Activated T-helper 2 cell treated with anti-CD3 and anti-CD28 coated beads, Interferon-gamma antibody, Interleukin-2, Interleukin-4, amounts not matched to agents 10 μg/mL and 5 μg/mL and 100 μg/mL, durations not matched to agents 14 hours and 24 hours and 36 hours (primary cell): ENCODE results near the gene OAS3. TPM values are rescaled to one million over a fixed set of nuclear protein-coding genes. Genes with fewer than 3 reads are reported as not detected.
"Not testable (repeated sequence)": the region's sequence is repeated elsewhere in the genome, so short reads cannot be mapped to it uniquely, and the experiment has no call there.

Experiments used
- DNase-seq: peaks from one replicate; pipeline ENCODE4 v3.0.0; 2021; ENCODE audit warnings: low spot score
- H3K27ac Mint-ChIP-seq: one replicate; pipeline ENCODE4 v1.8.0; 2021; ENCODE audit warnings: mixed read lengths
- H3K27me3 Mint-ChIP-seq: one replicate; pipeline ENCODE4 v1.8.0; 2021; ENCODE audit warnings: low read depth, mixed read lengths
- H3K36me3 Mint-ChIP-seq: one replicate; pipeline ENCODE4 v1.8.0; 2021; ENCODE audit warnings: low read depth, mixed read lengths
- H3K4me1 Mint-ChIP-seq: one replicate; pipeline ENCODE4 v1.8.0; 2021; ENCODE audit warnings: low read depth, mixed read lengths
- H3K4me3 Mint-ChIP-seq: one replicate; pipeline ENCODE4 v1.8.0; 2021; ENCODE audit warnings: low read depth, mild to moderate bottlenecking, moderate library complexity, mixed read lengths
- H3K9me3 Mint-ChIP-seq: one replicate; pipeline ENCODE4 v1.8.0; 2021; ENCODE audit warnings: mixed read lengths
- intact Hi-C: fragments of 100-400 bp; cut with micrococcal nuclease; formaldehyde crosslinking; loops from one replicate; pipeline ENCODE4 v1.15.1; 2023
- total RNA-seq: library from RNA; stranded (reverse); gene quantifications from 2 replicates; pipeline ENCODE4 v1.2.3, GENCODE V29; 2022

Gene OAS3
- total RNA-seq, 1 donor from 2014 or later, result 29.6 TPM

GRCh38 chr12:112947314-112947713 is 9.0 kb downstream of the OAS3 start:
- no peak for DNase-seq
- H3K27ac Mint-ChIP-seq, result no peak overlapping the region
- H3K27me3 Mint-ChIP-seq, result no peaks in the 10 kb centered on the region
- peaks cover 54% of the 10 kb centered on the region for H3K36me3 Mint-ChIP-seq
- intact Hi-C loops, result no loop called here
- no peak overlapping the region for H3K4me3 Mint-ChIP-seq
- no peaks in the 10 kb centered on the region for H3K9me3 Mint-ChIP-seq
- H3K4me1 Mint-ChIP-seq, result peaks cover 4% of the 10 kb centered on the region

GRCh38 chr12:112947761-112948160 is 9.5 kb downstream of the OAS3 start:
- H3K27ac Mint-ChIP-seq, result no peak overlapping the region
- peaks cover 4% of the 10 kb centered on the region for H3K4me1 Mint-ChIP-seq
- intact Hi-C loops, result no loop called here
- H3K36me3 Mint-ChIP-seq, result peaks cover 56% of the 10 kb centered on the region
- no peak overlapping the region for H3K4me3 Mint-ChIP-seq
- no peak for DNase-seq
- no peaks in the 10 kb centered on the region for H3K9me3 Mint-ChIP-seq
- no peaks in the 10 kb centered on the region for H3K27me3 Mint-ChIP-seq

- no peak overlapping the region for H3K27ac Mint-ChIP-seq
- no peaks in the 10 kb centered on the region for H3K9me3 Mint-ChIP-seq
- H3K4me3 Mint-ChIP-seq, result no peak overlapping the region
- H3K27me3 Mint-ChIP-seq, result no peaks in the 10 kb centered on the region
- DNase-seq, result no peak
- H3K36me3 Mint-ChIP-seq, result peaks cover 64% of the 10 kb centered on the region
- H3K4me1 Mint-ChIP-seq, result peaks cover 4% of the 10 kb centered on the region
- intact Hi-C loops, result no loop called here
Measured at GRCh38 chr12:112948806-112949205, 10.5 kb downstream of the OAS3 start.

GRCh38 chr12:112950701-112951100 is 12.4 kb downstream of the OAS3 start:
- DNase-seq, result no peak
- Mint-ChIP-seq H3K36me3 (peaks cover 68% of the 10 kb centered on the region), H3K4me1 (no peaks in the 10 kb centered on the region), H3K27me3 (no peaks in the 10 kb centered on the region), H3K27ac (no peak overlapping the region), H3K9me3 (no peaks in the 10 kb centered on the region), H3K4me3 (no peak overlapping the region)
- intact Hi-C loops, result no loop called here

- DNase-seq, H3K4me3 Mint-ChIP-seq, intact Hi-C loops, H3K9me3 Mint-ChIP-seq, H3K27me3 Mint-ChIP-seq, H3K27ac Mint-ChIP-seq: not testable (repeated sequence)
- Mint-ChIP-seq H3K4me1 (peaks cover 10% of the 10 kb centered on the region), H3K36me3 (peaks cover 95% of the 10 kb centered on the region)
Measured at GRCh38 chr12:112957125-112957524, 18.9 kb downstream of the OAS3 start.

GRCh38 chr12:112961074-112961473 is 22.8 kb downstream of the OAS3 start:
- intact Hi-C loops, result no loop called here
- Mint-ChIP-seq H3K36me3 (peaks cover 93% of the 10 kb centered on the region), H3K4me3 (no peak overlapping the region), H3K4me1 (peaks cover 10% of the 10 kb centered on the region), H3K27me3 (no peaks in the 10 kb centered on the region), H3K9me3 (peaks cover 8% of the 10 kb centered on the region), H3K27ac (no peak overlapping the region)
- DNase-seq, result no peak

GRCh38 chr12:112961536-112961935 is 23.3 kb downstream of the OAS3 start:
- Mint-ChIP-seq H3K4me3 (no peak overlapping the region), H3K4me1 (peaks cover 7% of the 10 kb centered on the region), H3K27me3 (no peaks in the 10 kb centered on the region), H3K27ac (no peak overlapping the region), H3K36me3 (peaks cover 93% of the 10 kb centered on the region), H3K9me3 (peaks cover 8% of the 10 kb centered on the region)
- no peak for DNase-seq
- intact Hi-C loops, result no loop called here

GRCh38 chr12:112962561-112962960 is 24.3 kb downstream of the OAS3 start:
- Mint-ChIP-seq H3K36me3 (peaks cover 87% of the 10 kb centered on the region), H3K9me3 (peaks cover 8% of the 10 kb centered on the region), H3K27ac (no peak overlapping the region), H3K4me3 (no peak overlapping the region), H3K27me3 (no peaks in the 10 kb centered on the region), H3K4me1 (peaks cover 7% of the 10 kb centered on the region)
- intact Hi-C loops, result no loop called here
- DNase-seq, result no peak

- Mint-ChIP-seq H3K4me3 (no peak overlapping the region), H3K27ac (no peak overlapping the region), H3K36me3 (peaks cover 85% of the 10 kb centered on the region), H3K9me3 (peaks cover 8% of the 10 kb centered on the region), H3K27me3 (no peaks in the 10 kb centered on the region), H3K4me1 (peaks cover 7% of the 10 kb centered on the region)
- intact Hi-C loops, result no loop called here
- no peak for DNase-seq
Measured at GRCh38 chr12:112963227-112963861, 25.1 kb downstream of the OAS3 start.

GRCh38 chr12:112964067-112964670 is 25.9 kb downstream of the OAS3 start:
- peaks cover 7% of the 10 kb centered on the region for H3K4me1 Mint-ChIP-seq
- peaks cover 8% of the 10 kb centered on the region for H3K9me3 Mint-ChIP-seq
- H3K27ac Mint-ChIP-seq, result no peak overlapping the region
- DNase-seq, result no peak
- no peak overlapping the region for H3K4me3 Mint-ChIP-seq
- H3K27me3 Mint-ChIP-seq, result no peaks in the 10 kb centered on the region
- intact Hi-C loops, result no loop called here
- peaks cover 87% of the 10 kb centered on the region for H3K36me3 Mint-ChIP-seq

GRCh38 chr12:112964915-112965314 is 26.6 kb downstream of the OAS3 start:
- Mint-ChIP-seq H3K36me3 (peaks cover 87% of the 10 kb centered on the region), H3K27ac (no peak overlapping the region), H3K4me1 (peaks cover 4% of the 10 kb centered on the region), H3K4me3 (no peak overlapping the region), H3K27me3 (no peaks in the 10 kb centered on the region), H3K9me3 (peaks cover under 1% of the 10 kb centered on the region)
- no peak for DNase-seq
- intact Hi-C loops, result no loop called here

- Mint-ChIP-seq H3K4me3 (no peak overlapping the region), H3K36me3 (peaks cover 87% of the 10 kb centered on the region), H3K27ac (no peak overlapping the region), H3K27me3 (no peaks in the 10 kb centered on the region), H3K4me1 (peaks cover 4% of the 10 kb centered on the region), H3K9me3 (no peaks in the 10 kb centered on the region)
- no peak for DNase-seq
- intact Hi-C loops, result no loop called here
Measured at GRCh38 chr12:112965643-112966042, 27.4 kb downstream of the OAS3 start.

- H3K4me1 Mint-ChIP-seq, result no peaks in the 10 kb centered on the region
- peaks cover 78% of the 10 kb centered on the region for H3K36me3 Mint-ChIP-seq
- H3K27ac Mint-ChIP-seq, result no peak overlapping the region
- no peaks in the 10 kb centered on the region for H3K9me3 Mint-ChIP-seq
- no peak overlapping the region for H3K4me3 Mint-ChIP-seq
- intact Hi-C loops, result no loop called here
- DNase-seq, result no peak
- no peaks in the 10 kb centered on the region for H3K27me3 Mint-ChIP-seq
Measured at GRCh38 chr12:112967306-112967705, 29.0 kb downstream of the OAS3 start.
